NCI-H1417 treated with DMSO at 0.1 percent for 48 hours (cell line): ENCODE results near the gene ALS2CL.

Experiments used
- DNase-seq: peaks from one replicate; lab custom pipeline; 2025; lab: John Stamatoyannopoulos, UW

Gene ALS2CL

GRCh38 chr3:46716461-46717441, 23.3 kb upstream of the ALS2CL start:
- no peak for DNase-seq

GRCh38 chr3:46715507-46716175, 22.2 kb upstream of the ALS2CL start:
- no peak for DNase-seq

- DNase-seq, result no peak
Measured at GRCh38 chr3:46714728-46715506, 21.4 kb upstream of the ALS2CL start.

- no peak for DNase-seq
Measured at GRCh38 chr3:46713898-46714552, 20.5 kb upstream of the ALS2CL start.

- DNase-seq, result no peak
Measured at GRCh38 chr3:46713050-46713897, 19.8 kb upstream of the ALS2CL start.

GRCh38 chr3:46712191-46713049, 18.9 kb upstream of the ALS2CL start:
- DNase-seq, result no peak

- DNase-seq, result no peak
Measured at GRCh38 chr3:46711760-46712159, 18.3 kb upstream of the ALS2CL start.

GRCh38 chr3:46711305-46711704, 17.8 kb upstream of the ALS2CL start:
- no peak for DNase-seq

- no peak for DNase-seq
Measured at GRCh38 chr3:46710671-46711295, 17.3 kb upstream of the ALS2CL start.

GRCh38 chr3:46710229-46710628, 16.8 kb upstream of the ALS2CL start:
- no peak for DNase-seq

GRCh38 chr3:46709721-46710120, 16.2 kb upstream of the ALS2CL start:
- no peak for DNase-seq

- DNase-seq, result no peak
Measured at GRCh38 chr3:46709157-46709654, 15.7 kb upstream of the ALS2CL start.

- DNase-seq, result no peak
Measured at GRCh38 chr3:46708401-46709156, 15.1 kb upstream of the ALS2CL start.

GRCh38 chr3:46707601-46708011, 14.1 kb upstream of the ALS2CL start:
- DNase-seq, result no peak

GRCh38 chr3:46706771-46707582, 13.5 kb upstream of the ALS2CL start:
- no peak for DNase-seq

- DNase-seq, result no peak
Measured at GRCh38 chr3:46705751-46706552, 12.5 kb upstream of the ALS2CL start.

- DNase-seq, result no peak
Measured at GRCh38 chr3:46705022-46705530, 11.6 kb upstream of the ALS2CL start.
